Endodermal cell (in vitro differentiated cells): ENCODE measurements around the gene PIBF1. TPM values are rescaled to one million over a fixed set of nuclear protein-coding genes. Genes with fewer than 3 reads are reported as not detected.

Source experiments
- DNase-seq: peaks from one replicate; pipeline ENCODE4 v3.0.0-alpha.2; 2017
- H3K27ac ChIP-seq: 2 replicates; pipeline ENCODE4 v1.5.1; 2013; ENCODE audit warnings: mild to moderate bottlenecking, low read depth, low read length, moderate library complexity
- H3K27me3 ChIP-seq: 2 replicates; pipeline ENCODE4 v1.6.1; 2013; ENCODE audit warnings: mild to moderate bottlenecking, low read length, moderate library complexity; ENCODE audit not compliant: insufficient read depth, control insufficient read depth, poor library complexity, severe bottlenecking
- H3K36me3 ChIP-seq: 2 replicates; pipeline ENCODE4 v1.7.0; 2013; ENCODE audit warnings: mild to moderate bottlenecking, low read length, moderate library complexity; ENCODE audit not compliant: control insufficient read depth, insufficient read depth
- H3K4me1 ChIP-seq: one replicate; pipeline ENCODE4 v1.7.0; 2013; ENCODE audit warnings: low read length; ENCODE audit not compliant: control insufficient read depth, insufficient read depth
- H3K4me3 ChIP-seq: 2 replicates; pipeline ENCODE4 v1.5.1; 2013; ENCODE audit warnings: mild to moderate bottlenecking, low read length, moderate library complexity
- H3K9ac ChIP-seq: 2 replicates; pipeline ENCODE4 v1.6.1; 2013; ENCODE audit warnings: mild to moderate bottlenecking, low read length, moderate library complexity; ENCODE audit not compliant: poor library complexity, severe bottlenecking; ENCODE audit errors: extremely low read depth
- H3K9me3 ChIP-seq: 2 replicates; pipeline ENCODE4 v1.6.1; 2013; ENCODE audit warnings: mild to moderate bottlenecking, low read length, moderate library complexity; ENCODE audit not compliant: control insufficient read depth
- H3K27ac Mint-ChIP-seq: 2 replicates; pipeline ENCODE4 v1.8.0; 2020; ENCODE audit warnings: mixed read lengths
- H3K27me3 Mint-ChIP-seq: 2 replicates; pipeline ENCODE4 v1.8.0; 2021; ENCODE audit warnings: mild to moderate bottlenecking, mixed read lengths; ENCODE audit not compliant: insufficient read depth
- H3K36me3 Mint-ChIP-seq: 2 replicates; pipeline ENCODE4 v1.8.0; 2020; ENCODE audit warnings: low read depth, mixed read lengths
- H3K4me1 Mint-ChIP-seq: 2 replicates; pipeline ENCODE4 v1.8.0; 2020; ENCODE audit warnings: mixed read lengths
- H3K4me3 Mint-ChIP-seq: 2 replicates; pipeline ENCODE4 v1.8.0; 2020; ENCODE audit warnings: mild to moderate bottlenecking, moderate library complexity, mixed read lengths
- H3K9me3 Mint-ChIP-seq: 2 replicates; pipeline ENCODE4 v1.8.0; 2020; ENCODE audit warnings: mild to moderate bottlenecking, mixed read lengths
- WGBS, 2 experiments: methylation state at CpG; one replicate each; pipeline versions ENCODE4 v1.1.5 to v1.1.7; 2013; ENCODE audit warnings: missing lambda C conversion rate in 2 of 2, mixed read lengths in 1 of 2; ENCODE audit not compliant: insufficient coverage in 1 of 2, insufficient read length in 1 of 2; 5-methylcytosine and 5-hydroxymethylcytosine counted together
- total RNA-seq, 2 donors: library from RNA; stranded (reverse); fragmentation: NEBNext Ultra II Directional in 1 of 2; extraction: Animal tissue kit (Norgen Biotek cat#: 25700) in 1 of 2; gene quantifications; 2 replicates in 1 of 2; 3 replicates in 1 of 2; pipeline ENCODE4 v1.2.1, GENCODE V29; 2021
- TF ChIP-seq, protein P1 (sequence below): fragments of 200-600 bp; sonication (generic); conservative IDR thresholded peaks from 2 replicates; pipeline ENCODE4 v1.5.0; 2021; ENCODE audit warnings: antibody characterized with exemption, mild to moderate bottlenecking

PIBF1 gene
- total RNA-seq, 2 donors from 2014 or later = 25.6 to 35.2 TPM

GRCh38 chr13:72823724-72824123 lies 41.8 kb downstream of the PIBF1 start:
- no peak overlapping the region for H3K27ac ChIP-seq
- Mint-ChIP-seq H3K9me3 (no peaks in the 10 kb centered on the region), H3K27me3 (no peaks in the 10 kb centered on the region), H3K4me3 (no peak overlapping the region), H3K27ac (no peak overlapping the region), H3K36me3 (peaks cover 23% of the 10 kb centered on the region), H3K4me1 (peaks cover 10% of the 10 kb centered on the region)
- no peaks in the 10 kb centered on the region for H3K27me3 ChIP-seq
- no peak overlapping the region for H3K4me3 ChIP-seq
- H3K9ac ChIP-seq = no peak overlapping the region
- no peaks in the 10 kb centered on the region for H3K4me1 ChIP-seq
- H3K36me3 ChIP-seq = peaks cover 25% of the 10 kb centered on the region
- WGBS, 2 experiments = 94% methylated on average over 3 of the region's 3 CpGs; no CpG with 5 or more reads in 1 of the 2 experiments
- TF ChIP-seq, protein P1, sequence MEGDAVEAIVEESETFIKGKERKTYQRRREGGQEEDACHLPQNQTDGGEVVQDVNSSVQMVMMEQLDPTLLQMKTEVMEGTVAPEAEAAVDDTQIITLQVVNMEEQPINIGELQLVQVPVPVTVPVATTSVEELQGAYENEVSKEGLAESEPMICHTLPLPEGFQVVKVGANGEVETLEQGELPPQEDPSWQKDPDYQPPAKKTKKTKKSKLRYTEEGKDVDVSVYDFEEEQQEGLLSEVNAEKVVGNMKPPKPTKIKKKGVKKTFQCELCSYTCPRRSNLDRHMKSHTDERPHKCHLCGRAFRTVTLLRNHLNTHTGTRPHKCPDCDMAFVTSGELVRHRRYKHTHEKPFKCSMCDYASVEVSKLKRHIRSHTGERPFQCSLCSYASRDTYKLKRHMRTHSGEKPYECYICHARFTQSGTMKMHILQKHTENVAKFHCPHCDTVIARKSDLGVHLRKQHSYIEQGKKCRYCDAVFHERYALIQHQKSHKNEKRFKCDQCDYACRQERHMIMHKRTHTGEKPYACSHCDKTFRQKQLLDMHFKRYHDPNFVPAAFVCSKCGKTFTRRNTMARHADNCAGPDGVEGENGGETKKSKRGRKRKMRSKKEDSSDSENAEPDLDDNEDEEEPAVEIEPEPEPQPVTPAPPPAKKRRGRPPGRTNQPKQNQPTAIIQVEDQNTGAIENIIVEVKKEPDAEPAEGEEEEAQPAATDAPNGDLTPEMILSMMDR = no peak
- no peak for DNase-seq
- H3K9me3 ChIP-seq = no peaks in the 10 kb centered on the region

DNA sequence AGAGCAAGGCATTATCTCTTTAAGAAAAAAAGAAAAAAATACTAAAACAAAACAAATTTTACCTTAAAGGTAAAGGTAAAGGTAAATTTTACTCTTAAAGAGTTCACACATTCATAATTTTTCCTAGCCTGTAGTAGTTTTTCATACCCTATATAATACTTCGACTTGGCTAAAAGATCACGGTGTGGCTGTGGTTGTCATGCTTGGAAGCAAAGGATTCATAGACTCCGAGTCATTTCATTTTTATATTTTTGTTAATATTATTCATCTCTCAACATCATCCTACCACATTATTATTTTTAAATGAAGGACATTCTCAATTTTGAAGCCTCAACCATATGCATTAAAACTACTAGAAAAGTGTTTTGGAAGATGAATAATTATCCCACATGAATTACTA lies 52.7 kb downstream of the PIBF1 start:
- 100% methylated on average over 2 of the region's 3 CpGs; no CpG with 5 or more reads in 1 of the 2 experiments for WGBS, 2 experiments
- Histone ChIP-seq H3K4me1 (no peaks in the 10 kb centered on the region), H3K27ac (no peak overlapping the region), H3K36me3 (peaks cover 11% of the 10 kb centered on the region), H3K27me3 (no peaks in the 10 kb centered on the region), H3K9me3 (no peaks in the 10 kb centered on the region), H3K4me3 (no peak overlapping the region), H3K9ac (no peak overlapping the region)
- Mint-ChIP-seq H3K27me3 (no peaks in the 10 kb centered on the region), H3K27ac (no peak overlapping the region), H3K4me1 (peaks cover 6% of the 10 kb centered on the region), H3K4me3 (no peak overlapping the region), H3K9me3 (no peaks in the 10 kb centered on the region), H3K36me3 (peaks cover 45% of the 10 kb centered on the region)
- TF ChIP-seq, protein P1 = no peak
- no peak for DNase-seq

GRCh38 chr13:72839831-72840426 lies 58.0 kb downstream of the PIBF1 start:
- Histone ChIP-seq H3K4me1 (no peaks in the 10 kb centered on the region), H3K27ac (no peak overlapping the region), H3K4me3 (no peak overlapping the region), H3K9me3 (no peaks in the 10 kb centered on the region), H3K36me3 (peaks cover 18% of the 10 kb centered on the region), H3K27me3 (no peaks in the 10 kb centered on the region), H3K9ac (no peak overlapping the region)
- H3K27ac Mint-ChIP-seq = no peak overlapping the region
- peak; percentile 81 for DNase-seq
- WGBS, 2 experiments = 86% methylated on average over 1 of the region's 1 CpG; no CpG with 5 or more reads in 1 of the 2 experiments
- TF ChIP-seq, protein P1 = peak; percentile 93
- no peak overlapping the region for H3K4me3 Mint-ChIP-seq
- peaks cover 21% of the 10 kb centered on the region for H3K36me3 Mint-ChIP-seq
- peaks cover 2% of the 10 kb centered on the region for H3K4me1 Mint-ChIP-seq
- peaks cover under 1% of the 10 kb centered on the region for H3K9me3 Mint-ChIP-seq
- H3K27me3 Mint-ChIP-seq = no peaks in the 10 kb centered on the region
